HG03175 (cell line): ENCODE results near the gene EXOC1L.
"Not testable (repeated sequence)": the region's sequence is repeated elsewhere in the genome, so short reads cannot be mapped to it uniquely, and the experiment has no call there.

ENCODE experiments used
- ATAC-seq: cut with Tn5 transposase; IDR thresholded peaks from one replicate; pipeline ENCODE4 v1.9.1; 2021; ENCODE audit warnings: mild to moderate bottlenecking, moderate library complexity; ENCODE audit not compliant: unreplicated experiment

Gene EXOC1L

GRCh38 chr4:55837903-55838302, 18.3 kb downstream of the EXOC1L start:
- ATAC-seq: no peak

DNA sequence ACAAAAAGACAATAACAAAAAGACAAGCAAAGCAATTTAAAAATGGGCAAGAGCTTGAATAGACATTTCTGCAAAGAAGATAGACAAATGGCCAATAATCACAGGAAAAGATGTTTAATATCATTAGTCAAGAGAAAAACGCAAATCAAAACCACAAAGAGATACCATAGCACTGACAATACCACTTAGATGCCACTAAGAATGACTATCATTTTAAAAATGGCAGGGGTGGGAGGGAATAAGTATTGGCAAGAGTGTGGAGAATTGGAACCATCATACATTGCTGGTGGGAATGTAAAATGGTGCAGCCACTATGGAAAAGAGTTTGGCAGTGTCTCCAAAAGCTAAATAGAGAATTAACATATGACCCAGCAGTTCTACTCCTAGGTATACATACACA, 18.8 kb downstream of the EXOC1L start:
- ATAC-seq: no peak

- ATAC-seq: no peak
These were observed 19.4 kb downstream of the EXOC1L start for GRCh38 chr4:55838952-55839351.

DNA sequence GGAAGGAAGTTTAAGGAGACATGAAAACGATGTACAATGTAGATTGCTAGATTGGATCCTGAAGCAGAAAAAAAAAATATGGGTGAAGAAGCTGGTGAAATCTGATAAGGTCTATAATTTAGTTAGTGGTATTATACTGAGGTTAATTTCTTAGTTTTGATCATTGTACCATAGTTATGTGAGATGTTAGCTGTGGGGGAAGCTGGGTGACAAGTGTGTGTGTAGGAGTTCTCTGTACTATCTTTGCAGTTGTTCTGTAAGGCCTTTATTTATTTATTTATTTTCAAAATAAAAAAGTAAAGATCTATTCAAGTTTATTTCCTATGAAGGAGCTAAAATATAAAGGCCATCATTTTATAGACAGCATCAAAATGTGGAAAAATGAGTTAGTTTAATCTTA, 21.4 kb downstream of the EXOC1L start:
- ATAC-seq: no peak

DNA sequence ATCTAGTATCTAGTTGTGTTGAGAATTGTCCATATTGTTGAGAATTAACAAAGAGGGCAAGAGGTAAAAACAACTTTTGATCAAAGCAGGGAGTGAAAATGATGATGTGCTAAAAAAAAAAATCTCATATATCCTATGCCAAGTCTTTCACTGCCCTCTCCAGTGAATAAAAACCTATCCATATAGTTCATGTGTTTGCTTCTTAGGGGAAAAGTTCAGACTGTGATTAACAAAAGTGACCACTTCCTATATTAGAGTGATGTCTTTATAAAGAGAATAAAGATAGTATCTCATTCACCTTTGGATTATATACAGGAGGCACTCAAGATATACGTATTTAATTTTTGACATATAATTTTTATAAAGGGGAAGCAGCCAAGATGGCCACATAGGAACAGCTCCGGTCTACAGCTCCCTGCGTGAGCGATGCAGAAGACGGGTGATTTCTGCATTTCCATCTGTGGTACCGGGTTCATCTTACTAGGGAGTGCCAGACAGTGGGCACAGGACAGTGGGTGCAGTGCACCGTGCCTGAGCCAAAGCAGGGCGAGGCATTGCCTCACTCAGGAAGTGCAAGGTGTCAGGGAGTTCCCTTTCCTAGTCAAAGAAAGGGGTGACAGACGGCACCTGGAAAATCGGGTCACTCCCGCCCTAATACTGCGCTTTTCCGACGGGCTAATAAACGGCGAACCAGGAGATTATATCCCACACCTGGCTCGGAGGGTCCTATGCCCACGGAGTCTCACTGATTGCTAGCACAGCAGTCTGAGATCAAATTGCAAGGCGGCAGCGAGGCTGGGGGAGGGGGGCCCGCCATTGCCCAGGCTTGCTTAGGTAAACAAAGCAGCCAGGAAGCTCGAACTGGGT, 22.0 kb downstream of the EXOC1L start:
- not testable (repeated sequence) for ATAC-seq

DNA sequence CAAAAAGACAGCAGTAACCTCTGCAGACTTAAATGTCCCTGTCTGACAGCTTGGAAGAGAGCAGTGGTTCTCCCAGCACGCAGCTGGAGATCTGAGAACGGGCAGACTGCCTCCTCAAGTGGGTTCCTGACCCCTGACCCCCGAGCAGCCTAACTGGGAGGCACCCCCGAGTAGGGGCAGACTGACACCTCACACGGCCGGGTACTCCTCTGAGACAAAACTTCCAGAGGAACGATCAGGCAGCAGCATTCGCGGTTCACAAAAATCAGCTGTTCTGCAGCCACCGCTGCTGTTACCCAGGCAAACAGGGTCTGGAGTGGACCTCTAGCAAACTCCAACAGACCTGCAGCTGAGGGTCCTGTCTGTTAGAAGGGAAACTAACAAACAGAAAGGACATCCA, 22.7 kb downstream of the EXOC1L start:
- not testable (repeated sequence) for ATAC-seq

DNA sequence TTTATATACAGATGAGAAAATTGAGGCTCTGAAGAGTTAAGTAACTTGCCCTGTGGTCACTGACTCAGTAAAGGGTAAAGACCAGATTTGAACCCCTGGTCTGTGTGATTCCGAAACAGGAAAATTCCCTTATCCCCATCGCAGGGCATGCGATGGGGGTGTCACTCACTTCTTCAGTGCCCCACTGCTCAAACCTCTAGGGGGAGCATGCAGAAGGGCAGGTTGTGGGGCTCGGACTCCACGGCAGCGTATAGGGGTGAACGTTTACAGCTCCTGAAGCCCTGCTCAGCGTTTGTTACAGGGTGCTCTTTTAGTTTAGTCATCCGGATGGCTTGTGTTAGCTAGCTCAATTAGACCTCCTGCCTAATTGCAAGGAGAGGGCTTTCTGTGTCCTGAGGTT, 30.1 kb downstream of the EXOC1L start:
- ATAC-seq: no peak

DNA sequence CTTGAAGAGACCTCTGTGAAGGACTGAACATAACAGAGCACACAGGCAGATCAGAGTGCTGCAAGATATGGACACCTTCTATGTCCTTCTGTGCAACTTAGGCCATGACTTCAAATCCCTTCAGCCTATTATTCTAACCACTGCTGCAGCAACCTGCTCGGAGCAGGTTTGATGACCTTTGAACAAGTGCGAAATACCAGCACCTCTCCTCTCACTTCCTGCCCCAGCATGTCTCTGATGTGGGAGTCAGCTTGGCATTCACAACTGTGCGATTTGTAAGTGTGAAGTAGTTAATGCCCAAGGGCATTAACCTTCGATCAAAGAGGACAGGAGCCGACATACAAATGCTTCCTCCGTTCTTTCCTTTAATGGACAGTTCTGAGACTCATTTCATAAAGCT, 32.3 kb downstream of the EXOC1L start:
- ATAC-seq: no peak

DNA sequence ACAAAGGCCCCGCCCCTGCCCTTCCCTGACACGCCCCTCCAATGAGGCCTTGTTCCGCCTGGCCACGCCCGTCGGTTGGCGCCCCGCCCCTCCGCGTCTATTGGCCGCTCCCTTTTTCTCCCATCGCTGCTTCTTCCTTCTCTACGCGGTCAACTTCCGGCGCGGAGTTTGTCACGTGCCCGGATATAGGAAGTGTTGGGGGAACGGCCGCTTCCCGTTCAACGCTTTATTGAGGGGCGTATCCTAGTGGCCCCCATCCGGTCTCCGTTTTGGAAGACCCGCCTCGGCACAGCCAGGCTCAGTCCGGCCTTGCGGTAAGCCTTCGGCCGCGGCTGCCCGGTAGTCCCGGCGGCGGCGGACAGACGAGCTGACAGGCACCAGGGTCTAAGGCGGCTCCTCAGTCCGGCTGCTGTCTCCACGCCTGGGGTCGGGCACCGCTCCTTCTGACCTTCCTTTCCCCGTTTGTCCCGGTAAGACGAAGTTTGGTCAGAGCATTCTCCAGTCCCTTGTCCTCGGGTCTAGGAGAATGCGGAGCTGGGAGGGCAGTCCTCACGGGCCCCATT, 34.0 kb downstream of the EXOC1L start, which contains the start of gene EXOC1:
Gene EXOC1 (plus strand): TSS at position 165 of the 563 bp plus-strand sequence. CDS start 4,676 bp downstream, outside the sequence.
- ATAC-seq: peak; percentile 98

DNA sequence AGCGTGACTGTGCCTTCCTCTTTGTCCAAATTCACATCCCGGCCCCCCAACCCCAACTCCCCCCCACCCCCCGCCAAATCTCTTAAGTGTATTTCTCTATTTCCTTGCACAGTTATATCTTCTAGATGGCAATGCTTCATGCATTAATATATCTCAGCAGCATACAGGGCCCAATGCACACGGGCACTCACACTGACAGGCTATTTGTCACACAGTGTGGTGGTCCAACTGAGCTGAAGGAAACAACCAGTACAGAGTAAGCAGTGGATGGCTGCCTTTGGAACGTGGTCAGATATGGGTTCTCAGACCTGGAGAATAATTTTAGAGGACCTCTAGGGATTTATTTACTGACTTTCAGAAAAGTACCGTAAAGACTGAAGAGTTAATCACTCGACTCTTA, 34.5 kb downstream of the EXOC1L start:
- ATAC-seq: peak; percentile 17

GRCh38 chr4:55857586-55857985, 38.0 kb downstream of the EXOC1L start:
- no peak for ATAC-seq

- ATAC-seq: no peak
These were observed 40.1 kb downstream of the EXOC1L start for GRCh38 chr4:55859711-55860110.

DNA sequence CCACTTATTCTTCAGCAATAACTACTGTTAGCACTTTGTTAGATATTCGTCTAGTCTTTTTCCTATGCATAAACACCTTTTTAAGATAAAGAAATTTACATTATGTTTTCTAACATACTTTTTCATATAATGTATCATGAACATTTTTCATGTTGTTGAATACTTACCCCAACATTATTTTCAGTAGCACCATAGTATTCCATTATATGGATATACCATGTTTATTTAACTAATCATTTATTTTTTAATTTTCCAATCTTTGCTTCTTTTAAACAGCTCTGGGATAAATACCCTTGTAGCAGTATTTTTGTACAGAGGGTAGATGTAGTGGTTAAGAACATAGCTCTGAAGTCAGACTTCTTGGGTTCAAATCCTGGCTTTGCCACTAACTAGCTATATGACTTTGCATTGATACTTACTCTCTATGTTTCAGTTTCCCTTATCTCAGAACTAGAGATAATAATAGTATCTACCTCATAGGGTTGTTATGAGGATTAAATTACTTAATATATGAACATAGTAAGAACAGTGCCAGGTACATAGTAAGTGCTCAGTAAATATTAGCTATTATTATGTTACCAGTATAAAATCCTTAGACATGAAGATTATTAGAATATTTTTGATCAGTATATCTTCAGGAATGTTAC, 45.1 kb downstream of the EXOC1L start:
- ATAC-seq: no peak

GRCh38 chr4:55865228-55865806, 45.7 kb downstream of the EXOC1L start:
- no peak for ATAC-seq

- peak; percentile 76 for ATAC-seq
These were observed 46.8 kb downstream of the EXOC1L start for GRCh38 chr4:55866290-55866907.

- ATAC-seq: peak; percentile 94
These were observed 47.5 kb downstream of the EXOC1L start for GRCh38 chr4:55866973-55867574.

DNA sequence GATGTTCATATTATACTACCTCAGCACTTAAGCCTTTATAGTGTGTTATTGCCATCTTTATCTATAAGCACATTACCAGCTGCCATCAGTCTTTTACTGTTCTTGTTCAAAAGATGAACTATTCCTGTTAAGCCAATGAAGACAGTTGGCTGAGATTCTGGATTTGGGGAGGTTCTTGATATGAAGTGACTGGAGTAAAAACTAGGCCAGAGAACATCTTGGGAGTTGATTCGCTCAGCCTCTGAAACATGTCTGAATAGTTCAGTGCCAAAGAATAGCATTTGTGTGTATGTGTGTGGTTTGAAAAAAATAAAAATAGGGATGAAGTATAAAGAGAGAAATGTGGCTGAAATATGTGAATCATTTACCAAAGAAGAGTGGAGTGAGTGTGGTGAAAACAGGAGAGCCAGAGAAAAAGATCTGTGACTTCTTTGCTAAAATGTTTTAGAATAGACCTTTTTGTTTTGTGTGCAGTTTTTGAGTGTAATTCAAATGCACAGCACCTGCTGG, 49.0 kb downstream of the EXOC1L start:
- no peak for ATAC-seq

DNA sequence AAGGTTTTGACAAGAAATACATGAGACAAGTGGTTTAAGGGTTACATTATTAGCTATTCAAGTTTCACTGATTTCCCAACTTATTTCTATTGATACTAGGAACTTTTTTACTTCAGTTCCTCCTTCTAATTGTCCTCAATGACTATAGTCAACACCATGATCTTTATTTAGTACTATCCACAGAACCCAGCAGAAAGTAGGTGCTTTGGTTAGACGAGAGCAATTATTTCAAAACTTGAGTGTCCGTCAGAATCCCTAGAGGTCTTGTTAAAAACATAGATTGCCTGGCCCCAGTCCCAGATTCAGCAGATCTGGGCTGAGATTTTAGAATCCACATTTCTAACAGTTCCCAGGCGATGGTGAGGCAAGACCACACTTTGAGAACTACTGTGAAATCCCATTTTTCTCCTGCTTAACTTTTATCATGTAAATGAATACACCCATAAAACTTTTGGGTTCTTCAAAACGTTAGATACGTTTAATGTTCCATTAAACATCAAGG, 51.8 kb downstream of the EXOC1L start:
- ATAC-seq: no peak

- no peak for ATAC-seq
These were observed 55.2 kb downstream of the EXOC1L start for GRCh38 chr4:55874831-55875230.

GRCh38 chr4:55876387-55876786, 56.8 kb downstream of the EXOC1L start:
- no peak for ATAC-seq
